ENCODE data around the gene PKMYT1.

DNA sequence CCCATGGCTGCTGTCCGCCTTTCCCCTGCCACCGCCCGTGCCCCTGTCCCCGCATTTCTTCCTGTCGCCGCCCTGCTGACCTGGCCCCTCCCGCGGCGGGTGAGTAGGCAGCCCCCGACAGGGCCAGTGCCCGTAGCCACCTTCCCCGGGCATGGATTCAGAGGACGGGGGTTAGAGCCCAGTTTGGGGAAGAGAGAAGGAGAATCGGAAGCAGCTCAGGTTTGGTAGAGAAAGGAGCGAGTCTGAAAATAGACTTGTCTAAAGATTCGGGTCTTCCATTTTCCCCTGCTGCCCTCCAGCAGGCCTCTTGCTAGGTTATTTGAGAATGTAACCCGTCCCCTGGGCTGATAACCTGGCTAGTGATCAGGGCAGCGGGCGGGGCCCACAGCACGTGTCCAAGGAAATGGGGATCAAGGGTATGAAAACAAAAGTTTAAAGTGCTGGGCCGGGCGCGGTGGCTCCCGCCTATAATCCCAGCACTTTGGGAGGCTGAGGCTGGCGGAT, 24.6 kb upstream of the PKMYT1 start:
- TF ChIP-seq, protein P1, sequence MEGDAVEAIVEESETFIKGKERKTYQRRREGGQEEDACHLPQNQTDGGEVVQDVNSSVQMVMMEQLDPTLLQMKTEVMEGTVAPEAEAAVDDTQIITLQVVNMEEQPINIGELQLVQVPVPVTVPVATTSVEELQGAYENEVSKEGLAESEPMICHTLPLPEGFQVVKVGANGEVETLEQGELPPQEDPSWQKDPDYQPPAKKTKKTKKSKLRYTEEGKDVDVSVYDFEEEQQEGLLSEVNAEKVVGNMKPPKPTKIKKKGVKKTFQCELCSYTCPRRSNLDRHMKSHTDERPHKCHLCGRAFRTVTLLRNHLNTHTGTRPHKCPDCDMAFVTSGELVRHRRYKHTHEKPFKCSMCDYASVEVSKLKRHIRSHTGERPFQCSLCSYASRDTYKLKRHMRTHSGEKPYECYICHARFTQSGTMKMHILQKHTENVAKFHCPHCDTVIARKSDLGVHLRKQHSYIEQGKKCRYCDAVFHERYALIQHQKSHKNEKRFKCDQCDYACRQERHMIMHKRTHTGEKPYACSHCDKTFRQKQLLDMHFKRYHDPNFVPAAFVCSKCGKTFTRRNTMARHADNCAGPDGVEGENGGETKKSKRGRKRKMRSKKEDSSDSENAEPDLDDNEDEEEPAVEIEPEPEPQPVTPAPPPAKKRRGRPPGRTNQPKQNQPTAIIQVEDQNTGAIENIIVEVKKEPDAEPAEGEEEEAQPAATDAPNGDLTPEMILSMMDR (conservative IDR thresholded peaks at IDR 0.05; ENCODE audit: low read depth, low read length): no peak
- TF ChIP-seq EZH2 (IDR thresholded peaks at IDR 0.05; ENCODE audit: borderline replicate concordance, low read depth, low read length, poor library complexity, severe bottlenecking): peak; percentile 56
